OCI-LY3 (cell line): ENCODE results near the gene CAMK1.

Experiments used
- EZH2phosphoT487 ChIP-seq: fragments of 200-600 bp; shearing (Covaris generic); IDR thresholded peaks from 2 replicates; pipeline ENCODE4 v1.6.1; 2018; ENCODE audit warnings: antibody characterized with exemption, mixed run types, low read depth
- TF ChIP-seq, protein P1 (sequence below): fragments of 200-600, 300-600 bp; sonication (generic); IDR thresholded peaks from 2 replicates; pipeline ENCODE4 v1.5.1; 2014; ENCODE audit warnings: antibody characterized with exemption, low read length, low read depth

DNA sequence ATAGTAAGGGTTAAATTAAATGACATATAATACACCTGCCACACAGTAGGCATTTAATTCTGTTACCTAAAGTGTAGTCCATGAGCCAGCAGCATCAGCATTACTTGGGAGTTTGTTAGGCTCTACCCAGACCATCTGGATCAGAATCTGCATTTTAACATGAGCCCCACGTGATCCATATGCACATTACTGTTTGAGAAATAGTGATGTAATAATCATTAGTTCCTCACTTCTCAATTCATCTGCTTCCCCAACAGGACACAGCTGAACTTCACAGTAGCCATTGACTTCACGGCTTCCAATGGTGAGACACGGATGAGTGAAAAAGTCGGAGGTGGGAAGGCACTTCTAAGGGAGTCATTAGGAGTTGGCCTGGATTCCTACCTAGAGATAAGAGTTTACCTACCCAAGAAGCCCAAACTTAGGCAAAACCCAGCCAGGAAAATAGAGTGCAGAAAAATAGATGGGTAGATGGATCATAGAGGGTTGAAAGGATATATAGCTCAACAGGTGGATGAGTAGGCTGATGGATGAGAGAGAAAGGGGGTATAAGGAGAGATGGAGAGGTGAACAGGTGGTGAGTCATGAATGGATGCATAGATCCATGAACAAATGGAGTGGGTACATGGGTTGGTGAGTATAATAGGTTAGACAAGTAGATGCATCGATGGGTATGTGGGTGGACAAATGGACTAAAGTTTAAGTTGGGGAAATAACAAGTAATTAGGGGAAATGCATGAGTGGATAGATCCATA lies 52.8 kb downstream of the CAMK1 start:
- TF ChIP-seq, protein P1, sequence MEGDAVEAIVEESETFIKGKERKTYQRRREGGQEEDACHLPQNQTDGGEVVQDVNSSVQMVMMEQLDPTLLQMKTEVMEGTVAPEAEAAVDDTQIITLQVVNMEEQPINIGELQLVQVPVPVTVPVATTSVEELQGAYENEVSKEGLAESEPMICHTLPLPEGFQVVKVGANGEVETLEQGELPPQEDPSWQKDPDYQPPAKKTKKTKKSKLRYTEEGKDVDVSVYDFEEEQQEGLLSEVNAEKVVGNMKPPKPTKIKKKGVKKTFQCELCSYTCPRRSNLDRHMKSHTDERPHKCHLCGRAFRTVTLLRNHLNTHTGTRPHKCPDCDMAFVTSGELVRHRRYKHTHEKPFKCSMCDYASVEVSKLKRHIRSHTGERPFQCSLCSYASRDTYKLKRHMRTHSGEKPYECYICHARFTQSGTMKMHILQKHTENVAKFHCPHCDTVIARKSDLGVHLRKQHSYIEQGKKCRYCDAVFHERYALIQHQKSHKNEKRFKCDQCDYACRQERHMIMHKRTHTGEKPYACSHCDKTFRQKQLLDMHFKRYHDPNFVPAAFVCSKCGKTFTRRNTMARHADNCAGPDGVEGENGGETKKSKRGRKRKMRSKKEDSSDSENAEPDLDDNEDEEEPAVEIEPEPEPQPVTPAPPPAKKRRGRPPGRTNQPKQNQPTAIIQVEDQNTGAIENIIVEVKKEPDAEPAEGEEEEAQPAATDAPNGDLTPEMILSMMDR, result no peak
- no peak for TF ChIP-seq EZH2phosphoT487
